Measurements from ENCODE around the gene PJA2.
"Not testable (repeated sequence)": the region's sequence is repeated elsewhere in the genome, so short reads cannot be mapped to it uniquely, and the experiment has no call there.

PJA2 gene

DNA sequence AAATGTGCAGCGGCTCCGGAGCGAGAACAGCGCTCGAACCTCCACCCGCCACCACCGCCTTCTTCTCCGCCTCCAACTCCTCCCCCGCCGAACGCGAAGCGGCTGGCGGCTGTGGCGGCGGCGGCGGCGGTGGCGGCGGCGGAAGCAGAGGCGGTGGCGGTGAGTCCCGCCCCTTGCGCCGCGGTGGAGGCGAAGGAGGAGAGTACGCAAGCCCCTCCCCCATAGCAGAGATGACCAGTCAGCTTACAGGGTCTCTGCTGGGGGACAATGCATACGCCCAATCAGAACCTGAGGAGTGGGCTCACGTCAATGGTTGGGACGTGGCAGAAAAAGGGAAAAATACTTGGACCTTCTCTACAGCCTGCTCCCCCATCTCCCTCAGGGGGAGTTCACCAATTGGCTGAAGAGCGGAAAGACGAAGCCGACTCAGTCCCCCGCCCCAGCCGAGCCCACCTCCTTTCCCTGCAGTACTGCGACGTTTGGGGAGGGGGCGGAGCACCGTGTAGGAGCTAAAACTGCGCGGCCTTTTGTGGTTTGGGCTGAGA lies at the start of gene PJA2:
Gene PJA2, minus strand, starts transcription at position 131 of the 545 bp plus-strand sequence. CDS start 26,541 bp downstream, outside the sequence.
- H3K4me3 ChIP-seq (ENCODE audit: low read length) = peak within 1 kb of the TSS; percentile 76
- TF ChIP-seq ZNF274 (IDR thresholded peaks at IDR 0.05; ENCODE audit: low read depth, low read length) = no peak

- no peak overlapping the region for H3K4me3 ChIP-seq (ENCODE audit: low read length)
- no peak for TF ChIP-seq ZNF274 (IDR thresholded peaks at IDR 0.05; ENCODE audit: low read depth, low read length)
Observed at GRCh38 chr5:109455598-109456096, 45.9 kb upstream of the PJA2 start.

DNA sequence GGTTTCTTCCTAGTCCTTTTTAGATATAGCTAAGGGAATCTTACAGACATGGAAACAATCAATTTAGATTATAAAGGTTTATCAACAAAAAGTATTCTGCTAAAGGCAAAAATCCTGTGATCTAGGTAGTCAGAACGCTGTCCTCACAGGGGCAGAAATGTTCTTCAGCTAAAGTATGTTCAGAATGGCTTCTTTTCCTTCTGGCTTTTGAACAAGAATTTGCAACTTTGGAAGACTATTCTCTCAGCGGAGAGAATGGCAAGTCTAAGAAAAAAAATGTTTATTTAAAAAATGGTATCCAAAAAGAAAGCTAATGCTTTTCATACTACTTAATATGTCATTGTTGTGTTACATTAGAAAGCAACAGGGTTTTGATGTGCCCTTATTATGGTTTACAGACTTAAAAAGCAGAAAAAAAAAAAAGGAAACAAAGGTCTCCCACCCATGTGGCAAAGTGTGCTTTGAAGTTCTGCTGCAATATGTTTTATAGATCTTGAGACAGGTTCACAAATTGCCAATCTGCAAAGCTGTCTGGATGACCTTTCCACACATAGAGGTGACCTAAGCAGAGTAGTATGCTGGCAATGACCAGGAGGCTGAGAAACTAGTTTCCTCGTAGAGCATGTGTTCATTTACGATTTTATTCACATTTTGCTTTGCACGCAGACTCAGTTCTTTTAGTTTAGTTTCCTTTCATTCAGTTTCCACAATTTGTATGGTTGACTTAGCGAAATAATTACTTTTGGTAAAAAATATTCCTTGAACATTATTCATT lies 45.1 kb upstream of the PJA2 start:
- TF ChIP-seq ZNF274 (IDR thresholded peaks at IDR 0.05; ENCODE audit: low read depth, low read length) = no peak
- H3K4me3 ChIP-seq (ENCODE audit: low read length) = no peak overlapping the region

- H3K4me3 ChIP-seq (ENCODE audit: low read length) = no peak overlapping the region
- TF ChIP-seq ZNF274 (IDR thresholded peaks at IDR 0.05; ENCODE audit: low read depth, low read length) = no peak
Observed at GRCh38 chr5:109453251-109453650, 43.5 kb upstream of the PJA2 start.

GRCh38 chr5:109452661-109453060 lies 42.9 kb upstream of the PJA2 start:
- H3K4me3 ChIP-seq (ENCODE audit: low read length) = no peak overlapping the region
- no peak for TF ChIP-seq ZNF274 (IDR thresholded peaks at IDR 0.05; ENCODE audit: low read depth, low read length)

DNA sequence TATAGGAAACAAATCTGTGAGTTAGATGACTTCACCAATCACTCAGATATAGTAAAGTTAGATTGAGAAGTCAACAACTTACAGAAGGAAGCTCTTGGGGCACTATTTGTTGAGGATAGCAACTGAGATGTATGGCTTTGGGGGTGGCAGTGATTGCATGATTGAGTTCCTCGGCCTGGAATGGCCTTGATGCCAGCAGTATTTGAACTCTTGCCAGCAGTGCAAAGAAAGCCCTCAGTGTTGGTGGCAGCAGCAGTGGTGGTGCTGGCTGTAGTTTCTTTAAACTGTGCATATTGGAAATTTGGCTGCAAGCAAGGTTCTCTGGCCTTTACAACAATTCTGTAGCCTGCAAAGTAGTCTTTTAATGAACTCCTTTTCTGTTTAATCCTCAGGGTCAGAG lies 41.4 kb upstream of the PJA2 start:
- H3K4me3 ChIP-seq (ENCODE audit: low read length) = no peak overlapping the region
- no peak for TF ChIP-seq ZNF274 (IDR thresholded peaks at IDR 0.05; ENCODE audit: low read depth, low read length)

- no peak overlapping the region; the same call in 1 of the 2 replicates for H3K4me3 ChIP-seq (ENCODE audit: low read length)
- no peak for TF ChIP-seq ZNF274 (IDR thresholded peaks at IDR 0.05; ENCODE audit: low read depth, low read length)
Observed at GRCh38 chr5:109450129-109450877, 40.5 kb upstream of the PJA2 start.

DNA sequence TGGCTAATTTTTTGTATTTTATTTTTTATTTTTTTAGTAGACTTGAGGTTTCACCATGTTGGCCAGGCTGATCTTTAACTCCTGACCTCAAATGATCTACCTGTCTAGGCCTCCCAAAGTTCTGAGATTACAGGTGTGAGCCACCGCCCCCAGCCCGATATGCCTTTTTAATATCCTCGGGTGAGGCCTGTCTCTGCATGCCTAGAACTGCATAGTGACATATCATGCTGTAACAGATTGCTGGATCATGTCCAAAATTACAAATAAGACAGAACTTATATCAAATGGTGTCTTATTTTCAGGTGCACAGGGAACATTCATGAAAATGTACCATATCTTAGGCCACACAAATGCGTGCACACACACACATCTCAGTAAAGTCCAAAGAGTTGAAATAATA lies 39.1 kb upstream of the PJA2 start:
- no peak for TF ChIP-seq ZNF274 (IDR thresholded peaks at IDR 0.05; ENCODE audit: low read depth, low read length)
- no peak overlapping the region for H3K4me3 ChIP-seq (ENCODE audit: low read length)

- no peak overlapping the region for H3K4me3 ChIP-seq (ENCODE audit: low read length)
- no peak for TF ChIP-seq ZNF274 (IDR thresholded peaks at IDR 0.05; ENCODE audit: low read depth, low read length)
Observed at GRCh38 chr5:109439590-109439989, 29.8 kb upstream of the PJA2 start.

DNA sequence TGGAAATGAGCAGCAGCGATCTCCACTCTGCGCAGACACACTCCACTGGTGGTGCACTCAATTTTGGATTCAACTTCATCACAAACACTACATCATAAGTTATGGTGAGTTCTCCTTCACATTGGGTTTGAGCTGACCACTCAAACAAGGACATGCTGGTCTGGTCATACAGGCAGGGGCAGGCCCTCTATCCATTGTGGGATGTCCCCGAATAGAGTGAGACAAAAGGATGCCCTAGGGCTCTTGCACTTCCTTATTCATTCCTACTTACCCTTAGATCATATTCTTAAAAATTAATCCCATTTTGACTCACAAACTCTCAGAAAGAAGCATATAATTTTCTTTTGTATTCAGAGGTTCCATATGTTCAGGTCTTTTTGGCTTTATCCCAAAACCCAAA lies 16.3 kb upstream of the PJA2 start:
- no peak for TF ChIP-seq ZNF274 (IDR thresholded peaks at IDR 0.05; ENCODE audit: low read depth, low read length)
- no peak overlapping the region for H3K4me3 ChIP-seq (ENCODE audit: low read length)

DNA sequence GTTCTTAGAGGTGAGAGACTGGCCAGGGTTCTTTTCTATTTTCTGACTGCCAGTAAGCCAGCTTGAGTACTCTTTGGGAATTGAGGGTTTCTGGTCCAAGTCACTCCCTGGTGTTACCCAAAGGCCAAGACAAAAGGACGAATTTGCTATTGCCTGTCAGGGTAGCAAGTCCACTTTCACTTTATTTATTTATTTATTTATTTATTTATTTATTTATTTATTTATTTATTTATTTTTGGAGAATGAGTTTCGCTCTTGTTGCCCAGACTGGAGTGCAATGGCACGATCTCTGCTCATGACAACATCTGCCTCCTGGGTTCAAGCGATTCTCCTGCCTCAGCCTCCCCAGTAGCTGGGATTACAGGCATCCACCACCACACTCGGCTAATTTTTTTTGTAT lies 15.7 kb upstream of the PJA2 start:
- H3K4me3 ChIP-seq (ENCODE audit: low read length) = not testable (repeated sequence)

DNA sequence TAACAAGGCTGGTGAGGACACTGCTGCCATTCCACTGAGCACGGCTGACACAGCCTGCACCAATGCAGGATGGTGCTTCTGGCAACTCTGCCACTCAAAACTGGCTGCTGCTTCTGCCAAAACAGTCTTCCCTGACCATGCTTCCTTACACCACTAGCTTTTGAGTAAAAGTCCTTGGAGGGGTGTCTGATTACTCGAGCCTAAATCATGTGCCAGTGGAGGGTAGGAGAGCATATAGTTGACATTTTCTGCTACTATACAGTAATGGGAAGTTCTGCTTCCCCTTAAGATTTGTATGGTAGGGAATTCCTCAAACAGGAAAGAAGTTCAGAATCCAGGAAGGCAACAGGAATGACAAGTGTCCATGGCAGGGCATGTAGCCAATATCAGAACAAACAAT lies 12.2 kb upstream of the PJA2 start:
- no peak overlapping the region for H3K4me3 ChIP-seq (ENCODE audit: low read length)
- no peak for TF ChIP-seq ZNF274 (IDR thresholded peaks at IDR 0.05; ENCODE audit: low read depth, low read length)

DNA sequence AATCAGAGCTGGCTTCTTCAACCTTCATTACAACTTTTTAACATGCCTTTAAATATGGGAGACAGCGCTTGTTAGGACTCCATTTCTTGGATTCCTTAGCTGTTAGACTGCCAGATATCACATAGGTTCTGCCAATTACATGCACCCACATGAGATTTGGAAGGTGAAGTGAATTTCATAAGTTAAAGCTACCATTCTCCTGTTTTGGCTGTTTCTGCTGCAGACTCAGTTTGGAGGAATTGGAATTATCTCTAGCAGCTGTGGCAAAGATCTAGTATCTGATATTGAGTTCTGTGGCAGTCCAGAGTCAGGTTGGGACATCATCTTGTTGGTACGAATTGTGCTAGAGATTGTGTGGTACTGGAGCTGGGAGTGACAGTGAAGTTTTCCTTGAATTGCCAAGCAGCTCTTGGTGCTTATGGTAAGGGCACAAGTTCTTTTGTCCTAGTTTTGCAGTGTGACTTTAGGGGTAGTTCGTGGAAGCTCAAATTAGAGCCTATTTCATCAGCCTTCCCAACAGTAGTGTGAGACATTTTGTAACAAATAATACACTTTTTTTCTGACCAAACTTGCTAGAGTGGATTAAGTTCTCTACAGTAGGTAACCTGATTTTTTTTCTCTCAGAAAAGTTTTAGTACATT lies 9.1 kb upstream of the PJA2 start:
- TF ChIP-seq ZNF274 (IDR thresholded peaks at IDR 0.05; ENCODE audit: low read depth, low read length) = no peak

GRCh38 chr5:109416882-109417281 lies 7.1 kb upstream of the PJA2 start:
- TF ChIP-seq ZNF274 (IDR thresholded peaks at IDR 0.05; ENCODE audit: low read depth, low read length) = no peak
- no peak overlapping the region for H3K4me3 ChIP-seq (ENCODE audit: low read length)

More for the DNA sequence above, 9.1 kb upstream of the PJA2 start:
- no peak overlapping the region for H3K4me3 ChIP-seq (ENCODE audit: low read length)

- not testable (repeated sequence) for H3K4me3 ChIP-seq (ENCODE audit: low read length)
Observed at GRCh38 chr5:109413921-109414461, 4.2 kb upstream of the PJA2 start.
